Effector CD8-positive, alpha-beta T cell (primary cell): ENCODE measurements around the gene ZNF280D.
"Not testable (repeated sequence)": the region's sequence is repeated elsewhere in the genome, so short reads cannot be mapped to it uniquely, and the experiment has no call there.

Experiments
- DNase-seq: peaks from one replicate; lab custom pipeline; 2025; lab: John Stamatoyannopoulos, UW

ZNF280D gene

DNA sequence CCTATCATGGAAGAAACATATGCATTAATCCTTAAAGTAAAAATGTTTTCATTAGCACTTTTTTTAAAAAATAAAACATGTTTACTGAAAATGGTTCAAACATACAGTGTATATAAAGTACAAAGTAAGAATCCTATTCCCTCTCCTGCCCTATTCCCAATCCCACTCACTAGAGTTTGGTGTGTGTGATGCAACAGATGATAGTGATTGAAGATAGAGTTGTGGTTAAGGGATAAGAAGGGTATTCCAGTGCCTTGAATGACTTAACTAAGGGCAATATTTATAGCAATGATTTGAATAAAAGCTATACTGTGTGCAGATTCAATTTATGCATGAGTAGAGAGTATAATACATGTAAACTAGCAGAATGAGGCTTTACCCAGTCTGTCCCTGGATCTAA lies 18.1 kb downstream of the ZNF280D start:
- no peak for DNase-seq

DNA sequence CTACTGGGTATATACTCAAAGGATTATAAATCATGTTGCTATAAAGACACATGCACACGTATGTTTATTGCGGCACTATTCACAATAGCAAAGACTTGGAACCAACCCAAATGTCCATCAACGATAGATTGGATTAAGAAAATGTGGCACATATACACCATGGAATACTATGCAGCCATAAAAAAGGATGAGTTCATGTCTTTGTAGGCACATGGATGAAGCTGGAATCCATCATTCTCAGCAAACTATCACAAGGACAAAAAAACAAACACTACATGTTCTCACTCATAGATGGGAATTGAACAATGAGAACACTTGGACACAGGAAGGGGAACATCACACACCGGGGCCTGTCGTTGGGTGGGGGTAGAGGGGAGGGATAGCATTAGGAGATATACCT lies 23.8 kb downstream of the ZNF280D start:
- DNase-seq: not testable (repeated sequence)

DNA sequence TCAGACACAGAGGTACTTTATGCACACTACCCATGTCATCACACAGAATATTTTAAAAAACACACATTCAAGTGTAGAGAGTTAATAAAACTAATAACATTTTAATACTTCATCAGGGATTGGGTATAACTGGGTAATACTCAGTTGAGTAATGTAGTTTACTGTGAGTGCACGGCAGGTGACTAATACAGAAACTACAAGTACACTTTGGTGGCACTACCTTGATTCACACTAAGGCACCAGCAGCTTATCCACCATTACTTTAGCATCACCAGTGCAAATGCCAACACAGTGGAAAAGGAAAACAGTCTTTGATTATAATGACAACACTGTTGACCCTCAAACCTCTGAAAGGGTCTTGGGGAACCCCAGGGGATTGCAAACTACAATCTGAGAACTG lies 33.6 kb downstream of the ZNF280D start:
- no peak for DNase-seq

DNA sequence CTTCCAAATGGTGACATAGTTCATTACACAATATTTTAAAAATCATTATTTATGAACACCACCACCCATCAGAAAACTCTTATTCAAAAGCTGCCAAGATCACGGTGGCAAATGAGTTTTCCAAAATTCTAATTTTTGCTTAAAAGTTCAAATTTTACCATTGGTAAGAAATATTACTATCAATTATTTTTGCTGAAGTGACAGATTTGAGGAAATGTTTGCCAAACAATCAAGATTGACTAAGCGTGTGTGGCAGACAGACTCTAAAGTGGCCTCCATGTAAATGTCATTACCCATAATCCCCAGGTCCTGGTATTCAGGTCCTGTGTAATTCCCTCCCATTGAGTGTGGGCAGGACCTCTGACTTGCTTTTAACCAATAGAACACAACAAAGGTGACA lies 35.0 kb downstream of the ZNF280D start:
- DNase-seq: no peak

DNA sequence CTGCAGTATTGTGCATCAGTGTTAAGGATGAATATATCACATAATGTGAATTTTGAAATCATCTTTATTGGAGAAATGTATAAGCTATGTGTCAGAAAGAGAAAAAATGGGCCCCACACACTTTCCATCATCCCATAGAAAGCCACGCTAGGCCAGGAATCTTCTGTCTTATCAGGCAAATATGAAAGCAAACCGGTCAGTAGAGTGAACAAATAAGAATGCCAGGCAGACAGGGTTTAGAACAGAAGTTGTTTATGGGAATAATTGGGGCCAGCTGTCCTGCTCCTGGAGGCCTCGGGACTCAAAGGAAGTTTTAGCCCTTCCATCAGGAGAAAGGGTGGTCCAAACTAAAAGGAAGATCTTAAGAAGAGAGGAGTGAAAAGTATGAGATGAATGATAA lies 39.5 kb downstream of the ZNF280D start:
- no peak for DNase-seq

DNA sequence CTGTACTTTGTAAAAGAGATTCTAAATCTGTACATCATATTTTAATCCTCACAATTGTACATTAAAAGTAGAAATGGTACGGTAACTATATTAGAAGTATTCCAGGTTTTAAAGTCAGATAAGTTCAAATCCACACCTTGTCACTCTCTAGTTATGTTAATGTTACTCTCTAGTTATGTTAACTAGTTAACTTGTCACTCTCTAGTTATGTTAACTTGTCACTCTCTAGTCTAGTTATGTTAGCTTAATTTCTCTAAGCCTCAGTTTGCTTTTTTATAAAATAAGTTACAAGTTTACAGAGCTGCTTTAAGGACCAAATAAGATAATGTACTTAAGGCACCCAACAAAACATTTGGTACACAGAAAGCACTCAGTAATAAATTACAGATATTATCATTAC lies 42.6 kb downstream of the ZNF280D start:
- DNase-seq: no peak

DNA sequence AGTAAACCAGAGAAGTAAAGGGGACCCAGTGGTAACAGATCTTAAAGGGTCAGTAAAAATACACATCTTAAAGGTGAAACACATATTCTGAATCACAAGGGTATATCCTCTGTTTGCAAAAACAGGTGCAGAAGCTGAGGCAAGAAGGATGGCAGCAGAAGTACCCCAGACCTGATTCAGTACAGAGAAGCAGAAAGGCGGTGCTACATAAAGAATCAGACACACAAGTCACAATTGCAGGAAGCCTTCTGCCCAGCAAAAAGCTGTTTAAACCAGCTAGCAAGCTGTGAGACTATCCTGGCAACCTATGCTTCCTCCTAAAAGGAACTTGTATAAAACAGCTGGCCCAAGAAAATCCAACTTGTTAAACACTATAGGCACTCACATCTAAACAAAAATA lies 49.4 kb downstream of the ZNF280D start:
- no peak for DNase-seq

DNA sequence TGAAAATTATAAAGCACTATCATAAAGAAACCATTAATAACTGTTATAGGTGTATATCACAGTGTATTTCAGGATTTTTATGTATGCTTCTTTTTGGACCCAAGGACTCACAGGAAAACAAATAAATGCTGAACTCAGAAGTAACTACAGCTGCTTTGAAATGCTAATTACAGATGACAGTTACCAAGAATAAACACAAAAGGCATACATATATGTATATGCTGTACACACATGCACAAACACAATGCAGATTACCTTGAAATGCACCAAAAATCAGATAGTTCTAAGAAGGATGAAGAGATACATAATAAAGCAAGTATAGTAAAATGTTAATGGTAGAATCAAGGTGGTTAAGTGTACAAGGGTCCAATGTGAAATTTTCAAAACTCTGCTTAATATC lies 52.2 kb downstream of the ZNF280D start:
- DNase-seq: no peak

DNA sequence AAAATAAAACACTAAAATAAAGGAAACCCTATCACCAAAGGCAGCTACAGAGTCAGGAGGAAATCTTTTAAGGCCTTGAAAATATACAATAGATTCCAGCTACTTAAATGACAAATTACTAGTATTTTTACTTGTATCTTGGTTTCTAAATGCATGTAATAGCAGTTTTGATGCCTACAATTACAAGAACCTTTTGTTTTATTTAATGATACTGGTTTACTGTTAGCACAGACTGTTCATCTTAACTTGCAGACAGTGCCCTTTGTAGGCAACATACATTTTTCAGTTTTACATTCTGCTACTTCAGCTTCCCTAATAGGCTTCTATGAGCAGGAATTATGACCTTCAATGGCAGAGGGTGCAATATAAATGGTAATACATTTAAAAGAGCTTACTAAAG lies 54.1 kb downstream of the ZNF280D start:
- no peak for DNase-seq

DNA sequence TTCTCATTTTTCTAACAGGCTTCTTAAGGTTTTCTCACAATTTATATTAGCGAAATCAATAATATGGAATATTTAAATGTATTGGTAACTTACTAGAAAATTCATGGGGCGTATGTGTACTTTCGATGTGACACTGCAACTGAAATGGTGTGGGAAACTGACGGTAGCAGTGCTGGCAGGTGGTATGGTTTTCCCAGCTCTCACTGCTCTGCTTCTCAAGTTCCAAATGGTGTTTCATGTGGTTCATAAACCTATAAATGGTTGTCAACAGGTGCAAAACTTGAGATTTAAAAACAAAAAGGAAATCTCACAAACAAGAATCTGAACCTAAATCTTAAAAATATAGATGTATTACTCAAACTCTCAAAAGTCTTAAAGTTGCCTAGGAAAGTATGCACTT lies 54.7 kb downstream of the ZNF280D start:
- no peak for DNase-seq

DNA sequence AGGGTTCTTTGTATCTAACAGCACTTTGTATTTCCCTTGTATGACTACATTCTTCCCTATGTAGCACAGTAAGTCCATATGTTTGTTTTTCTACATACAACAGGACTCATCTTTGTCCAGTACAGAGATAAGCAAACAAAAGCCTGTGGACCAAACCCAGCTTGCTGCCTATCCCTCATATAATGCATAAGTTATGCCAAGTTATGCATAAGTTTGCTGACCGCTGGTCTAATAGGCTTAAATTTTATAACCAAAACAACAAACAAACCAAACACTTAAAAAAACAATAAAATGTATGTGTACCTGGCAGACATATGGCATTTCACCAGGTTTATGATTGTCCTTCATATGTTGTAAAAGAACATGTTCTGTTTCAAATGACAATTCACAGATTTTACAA lies 56.0 kb downstream of the ZNF280D start:
- no peak for DNase-seq

DNA sequence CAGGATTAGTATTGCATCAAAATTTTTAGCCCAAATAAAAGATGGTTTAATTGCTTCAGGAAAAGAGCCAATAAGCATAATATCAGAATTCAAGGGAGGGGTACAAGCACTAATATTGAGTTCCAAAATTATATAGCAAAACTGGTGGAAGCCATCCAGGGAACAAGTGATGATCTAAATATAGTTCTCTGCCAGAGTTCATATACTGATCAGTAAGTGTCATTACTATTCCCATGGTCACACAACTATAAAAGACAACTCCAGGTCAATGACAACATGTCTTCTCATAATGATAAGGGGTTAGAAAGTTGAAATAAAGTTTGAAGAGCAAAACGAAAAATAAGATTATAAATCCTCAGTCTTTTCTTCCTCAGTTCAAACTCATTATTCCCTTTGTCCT lies 57.4 kb downstream of the ZNF280D start:
- DNase-seq: no peak

DNA sequence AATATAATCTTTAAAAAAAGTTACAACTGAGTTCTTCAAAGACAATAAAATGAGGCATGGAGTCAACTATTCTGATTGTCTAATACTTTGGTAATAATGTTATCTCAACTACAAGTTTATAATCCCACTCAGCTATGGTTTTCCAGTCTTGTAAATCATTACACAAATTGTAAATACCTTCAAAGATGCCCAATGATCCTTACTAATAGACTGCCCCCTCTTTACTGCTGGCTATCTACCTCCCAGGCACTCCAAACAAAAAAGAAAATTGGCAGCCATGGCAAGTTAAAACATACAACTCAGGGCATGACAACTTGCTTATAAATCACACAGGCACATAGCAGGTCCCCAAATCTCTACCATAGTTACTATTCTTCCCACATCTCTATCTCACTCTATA lies 58.5 kb downstream of the ZNF280D start:
- DNase-seq: no peak

DNA sequence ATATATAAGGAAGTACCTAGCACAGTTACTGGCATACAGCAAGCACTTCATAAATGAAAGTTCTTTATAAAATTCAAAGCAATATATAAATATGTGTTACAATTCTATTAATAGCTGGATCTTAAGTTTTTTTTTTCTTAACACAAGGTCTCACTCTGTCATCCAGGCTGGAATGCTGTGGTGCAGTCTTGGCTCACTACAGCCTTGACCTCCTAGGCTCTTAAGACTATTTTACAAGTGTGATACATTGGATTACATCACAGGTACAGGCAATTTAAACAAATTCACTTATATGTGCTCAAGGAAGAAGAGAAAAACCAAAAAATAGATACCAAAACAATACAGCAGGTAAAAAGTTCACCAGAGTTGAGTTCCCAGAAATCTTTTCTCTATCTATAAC lies 60.6 kb downstream of the ZNF280D start:
- DNase-seq: no peak

DNA sequence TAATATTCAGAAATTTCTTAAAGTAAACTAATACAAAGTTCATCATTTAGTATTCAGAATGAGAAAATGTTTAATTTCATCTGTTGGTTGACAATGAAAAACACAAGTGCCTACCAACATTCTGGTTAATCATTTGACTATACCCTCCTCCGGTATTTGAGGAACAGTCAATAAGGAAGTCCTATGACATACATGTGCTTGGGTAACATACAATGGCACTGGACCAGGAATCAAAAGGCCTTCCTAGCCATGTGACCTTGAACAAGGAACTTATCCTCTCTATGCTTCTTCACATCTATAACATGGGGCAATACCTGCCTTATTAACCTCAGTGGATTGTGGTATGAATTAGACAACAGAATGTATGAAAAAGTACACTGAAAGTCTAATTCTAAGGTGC lies 65.8 kb downstream of the ZNF280D start:
- DNase-seq: no peak

DNA sequence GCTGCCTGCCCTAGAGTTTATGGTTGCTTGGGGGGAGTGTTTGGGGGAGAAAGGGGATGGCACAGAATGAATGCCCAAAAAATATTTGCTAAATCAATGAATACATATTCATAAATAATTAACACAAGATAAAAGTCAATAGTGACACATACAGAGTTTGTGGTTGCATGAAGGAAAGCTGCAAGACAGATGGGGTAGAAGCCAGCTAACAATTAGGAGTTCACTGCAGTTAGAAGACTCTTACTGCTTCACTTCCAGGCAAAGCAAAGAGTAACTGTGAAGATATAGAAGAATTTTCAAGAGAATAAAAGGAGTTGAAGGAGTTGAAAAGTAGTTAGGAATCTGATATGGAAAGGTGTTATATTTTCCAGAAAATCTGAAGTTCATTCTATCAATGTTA lies 72.4 kb downstream of the ZNF280D start:
- no peak for DNase-seq

DNA sequence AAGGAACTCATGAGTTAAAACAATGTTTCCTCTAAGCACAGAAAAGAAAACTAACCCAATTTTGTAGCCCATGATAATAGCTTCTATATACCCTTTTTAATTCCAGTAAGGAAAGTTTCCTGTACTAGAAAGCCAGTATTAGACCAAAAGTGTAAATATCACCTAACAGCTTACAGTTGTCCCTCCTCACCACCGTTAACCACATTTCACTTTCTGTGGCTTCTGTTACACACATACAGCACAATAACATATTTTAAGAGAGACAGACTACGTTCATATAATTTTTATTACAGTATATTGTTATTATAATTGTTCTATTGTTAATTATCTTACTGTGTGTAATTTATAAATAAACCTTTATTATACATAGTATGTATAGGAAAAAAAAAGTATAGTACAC lies 74.1 kb downstream of the ZNF280D start:
- DNase-seq: no peak

DNA sequence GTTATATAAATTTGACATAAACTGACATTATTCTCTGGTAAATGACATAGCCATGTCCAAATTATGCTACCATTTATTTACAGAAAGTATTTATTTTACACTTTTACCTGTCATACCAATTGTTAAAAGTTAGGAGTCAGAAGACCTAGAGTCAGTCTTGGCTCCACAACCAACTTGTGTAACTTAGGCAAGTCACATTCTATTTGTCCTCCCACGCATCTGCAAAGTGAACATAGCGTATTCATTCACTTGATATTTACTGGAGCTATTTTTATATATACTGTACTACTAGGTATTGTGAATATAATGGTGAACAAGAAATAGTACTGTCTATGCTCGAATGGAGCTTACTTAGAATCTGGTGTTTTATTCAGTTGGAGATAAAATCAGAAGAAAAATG lies 78.7 kb downstream of the ZNF280D start:
- DNase-seq: no peak

DNA sequence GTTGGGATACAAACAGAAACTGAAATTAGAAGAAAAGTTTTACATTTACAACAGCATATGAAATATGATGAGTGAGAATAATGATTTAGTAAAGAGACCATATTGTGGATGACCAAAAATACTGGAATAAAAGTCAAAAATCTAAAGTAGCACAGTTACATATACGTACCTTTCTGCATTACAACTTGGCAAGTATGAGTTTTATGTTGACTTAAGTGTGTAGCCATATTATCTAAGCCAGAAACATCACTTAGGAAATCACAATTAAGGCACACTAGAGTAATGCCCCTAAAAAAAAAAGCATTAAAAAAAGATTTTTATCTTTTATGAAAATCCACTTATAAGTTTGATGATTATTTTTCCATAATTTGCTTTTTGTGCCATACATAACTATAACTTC lies 79.1 kb downstream of the ZNF280D start:
- DNase-seq: no peak

DNA sequence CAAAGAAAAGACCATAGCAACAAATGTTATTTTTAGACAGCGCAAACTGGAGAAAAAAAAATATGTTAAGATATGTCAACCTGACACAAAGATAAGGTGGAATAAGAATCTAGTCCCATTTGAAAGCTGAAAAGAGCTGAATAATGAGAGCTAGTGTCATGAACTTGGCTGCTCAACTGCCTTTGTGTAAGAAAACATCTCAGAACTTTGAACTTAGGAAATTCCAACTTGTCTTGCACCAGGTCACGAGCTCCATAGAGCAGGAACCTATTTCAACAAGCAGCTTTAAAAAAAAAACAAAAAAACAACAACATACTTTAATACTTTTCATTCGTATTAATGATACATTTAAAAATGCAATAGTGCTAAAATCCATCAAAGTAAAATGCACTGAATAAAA lies 79.5 kb downstream of the ZNF280D start:
- no peak for DNase-seq

DNA sequence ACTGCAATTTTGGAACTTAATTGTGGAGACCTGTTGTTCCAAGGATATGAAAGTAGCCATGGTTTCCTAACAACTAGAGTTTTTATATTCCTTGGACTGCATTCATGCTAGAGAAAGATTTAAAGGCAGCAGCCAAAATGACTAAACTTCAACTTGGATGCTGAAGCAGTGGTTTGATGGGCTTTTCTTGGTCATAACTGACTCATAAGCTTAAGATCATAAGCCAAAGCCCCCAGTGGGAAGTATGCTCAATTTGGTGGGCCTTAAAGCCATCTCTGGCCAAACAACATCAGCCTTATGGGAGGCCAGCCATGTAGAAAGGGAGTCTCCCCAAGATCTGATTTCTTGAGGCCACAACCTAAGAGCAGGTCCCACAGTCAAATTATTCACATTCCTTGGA lies 80.2 kb downstream of the ZNF280D start:
- DNase-seq: no peak

DNA sequence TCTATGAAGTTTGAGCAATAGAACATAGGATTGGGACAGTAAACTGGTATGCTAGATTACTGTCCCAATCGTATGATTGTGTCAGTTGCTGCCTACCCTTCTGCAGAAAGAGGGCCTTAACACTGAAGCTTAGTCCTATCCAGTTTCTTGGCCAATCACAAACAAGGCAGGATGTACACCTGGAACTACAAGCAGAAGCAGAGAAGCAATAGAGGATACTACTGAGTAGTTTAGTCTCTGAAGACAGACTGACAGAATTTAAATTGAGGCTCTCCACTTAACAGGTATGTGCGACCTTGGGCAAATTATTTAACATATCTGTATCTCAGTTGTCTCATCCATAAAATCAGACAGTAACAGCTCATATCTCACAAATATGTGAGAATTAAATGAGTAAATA lies 85.0 kb downstream of the ZNF280D start:
- DNase-seq: no peak

DNA sequence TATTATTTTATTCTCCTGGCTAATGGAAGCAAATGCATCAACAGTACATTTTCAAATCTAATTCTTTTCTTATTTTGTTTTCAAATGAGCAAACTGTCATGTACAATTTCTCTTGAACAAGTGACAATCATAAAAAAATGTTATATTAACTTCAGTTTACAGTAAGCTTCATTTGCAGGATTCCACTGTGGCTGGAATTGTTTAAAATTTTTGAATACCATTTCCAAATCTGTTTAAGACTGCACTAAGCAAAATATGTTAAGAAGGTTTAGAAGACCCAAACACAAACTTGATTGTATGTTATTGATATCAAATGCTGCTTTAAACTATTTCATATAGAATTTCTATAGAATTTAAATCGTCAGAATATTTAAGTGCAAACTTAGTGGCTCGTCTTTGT lies 92.8 kb downstream of the ZNF280D start:
- no peak for DNase-seq

DNA sequence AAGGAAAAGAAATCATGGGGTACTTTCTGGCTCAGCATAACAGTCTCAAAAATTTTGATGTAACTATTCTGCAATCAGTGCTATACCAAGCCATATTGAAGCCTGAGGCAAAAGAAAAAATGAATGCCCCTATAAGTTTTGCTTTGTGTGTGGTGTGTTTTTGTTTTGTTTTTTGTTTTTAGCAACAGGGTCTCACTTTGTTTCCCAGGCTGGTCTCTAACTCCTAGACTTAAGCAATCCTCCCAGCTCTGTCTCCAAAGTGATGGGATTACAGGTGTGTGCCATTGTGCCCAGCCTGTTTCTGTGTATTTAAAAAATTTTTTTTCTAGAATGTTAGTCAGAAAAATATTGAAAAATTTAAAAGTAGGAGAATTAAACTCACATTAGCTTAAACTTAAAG lies 93.2 kb downstream of the ZNF280D start:
- DNase-seq: no peak

DNA sequence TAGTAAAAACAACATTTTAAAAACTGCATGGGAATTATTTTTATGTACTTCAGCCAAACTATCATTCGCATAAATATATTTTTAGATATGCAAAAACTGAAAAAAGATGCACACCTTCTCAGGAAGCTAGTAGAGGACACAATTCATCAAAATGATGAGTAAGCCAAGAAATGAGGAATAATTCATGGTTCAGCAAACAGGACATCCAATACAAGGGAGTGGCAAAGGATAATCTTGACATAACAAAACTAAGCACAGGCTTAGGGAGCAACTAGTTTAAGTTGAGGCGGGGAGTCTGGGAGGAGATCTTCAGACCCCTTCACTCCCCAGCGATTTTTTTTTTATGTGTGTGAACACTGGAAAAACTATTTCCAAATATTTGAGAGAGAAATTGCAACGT lies 93.7 kb downstream of the ZNF280D start:
- DNase-seq: no peak
